ENCODE results near the gene KRT16.
"Not testable (repeated sequence)": the region's sequence is repeated elsewhere in the genome, so short reads cannot be mapped to it uniquely, and the experiment has no call there.

Gene KRT16

DNA sequence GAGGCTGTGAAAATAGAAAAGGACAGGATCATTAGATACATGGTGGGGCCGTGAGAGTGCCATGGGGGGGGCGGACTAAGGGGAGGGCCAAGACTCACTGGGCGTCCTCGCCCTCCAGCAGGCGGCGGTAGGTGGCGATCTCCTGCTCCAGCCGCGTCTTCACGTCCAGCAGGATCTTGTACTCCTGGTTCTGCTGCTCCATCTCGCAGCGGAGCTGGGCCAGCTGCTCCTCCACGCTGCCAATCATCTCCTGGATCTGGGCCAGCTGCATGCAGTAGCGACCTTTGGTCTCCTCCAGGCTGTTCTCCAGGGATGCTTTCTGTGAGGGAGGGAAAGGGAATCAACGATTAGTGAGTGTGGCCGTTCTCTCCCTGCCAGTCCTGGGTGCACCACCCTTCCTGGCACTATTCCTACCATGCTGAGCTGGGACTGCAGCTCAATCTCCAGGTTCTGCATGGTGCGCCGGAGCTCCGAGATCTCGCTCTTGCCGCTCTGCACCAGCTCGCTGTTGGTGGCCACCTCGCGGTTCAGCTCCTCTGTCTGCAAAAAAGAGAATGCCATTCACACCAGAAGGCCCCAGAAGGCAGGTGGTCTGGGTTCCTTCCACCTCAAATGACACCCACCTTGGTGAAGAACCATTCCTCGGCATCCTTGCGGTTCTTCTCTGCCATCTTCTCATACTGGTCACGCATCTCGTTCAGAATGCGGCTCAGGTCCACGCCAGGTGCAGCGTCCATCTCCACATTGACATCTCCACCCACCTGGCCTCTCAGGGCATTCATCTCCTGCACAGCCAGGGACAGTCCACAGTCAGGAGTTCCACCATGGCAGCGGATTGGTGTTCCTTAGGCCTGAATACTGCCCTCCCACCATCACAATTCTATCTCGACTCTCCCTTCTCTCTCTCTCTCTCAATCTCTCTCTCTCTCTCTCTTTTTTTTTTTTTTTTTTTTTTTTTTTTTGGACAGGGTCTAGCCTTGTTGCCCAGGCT lies 29.1 kb downstream of the KRT16 start:
- Mint-ChIP-seq H3K27me3 (ENCODE audit: low read depth) (peaks cover 51% of the 10 kb centered on the region), H3K27ac (no peak overlapping the region), H3K4me1 (peaks cover 4% of the 10 kb centered on the region), H3K9me3 (no peaks in the 10 kb centered on the region), H3K36me3 (ENCODE audit: low read depth) (no peaks in the 10 kb centered on the region), H3K4me3 (no peak overlapping the region)
- TF ChIP-seq, protein P1, sequence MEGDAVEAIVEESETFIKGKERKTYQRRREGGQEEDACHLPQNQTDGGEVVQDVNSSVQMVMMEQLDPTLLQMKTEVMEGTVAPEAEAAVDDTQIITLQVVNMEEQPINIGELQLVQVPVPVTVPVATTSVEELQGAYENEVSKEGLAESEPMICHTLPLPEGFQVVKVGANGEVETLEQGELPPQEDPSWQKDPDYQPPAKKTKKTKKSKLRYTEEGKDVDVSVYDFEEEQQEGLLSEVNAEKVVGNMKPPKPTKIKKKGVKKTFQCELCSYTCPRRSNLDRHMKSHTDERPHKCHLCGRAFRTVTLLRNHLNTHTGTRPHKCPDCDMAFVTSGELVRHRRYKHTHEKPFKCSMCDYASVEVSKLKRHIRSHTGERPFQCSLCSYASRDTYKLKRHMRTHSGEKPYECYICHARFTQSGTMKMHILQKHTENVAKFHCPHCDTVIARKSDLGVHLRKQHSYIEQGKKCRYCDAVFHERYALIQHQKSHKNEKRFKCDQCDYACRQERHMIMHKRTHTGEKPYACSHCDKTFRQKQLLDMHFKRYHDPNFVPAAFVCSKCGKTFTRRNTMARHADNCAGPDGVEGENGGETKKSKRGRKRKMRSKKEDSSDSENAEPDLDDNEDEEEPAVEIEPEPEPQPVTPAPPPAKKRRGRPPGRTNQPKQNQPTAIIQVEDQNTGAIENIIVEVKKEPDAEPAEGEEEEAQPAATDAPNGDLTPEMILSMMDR (IDR thresholded peaks at IDR 0.05; ENCODE audit: unreplicated experiment in 3 of 3), result no peak

DNA sequence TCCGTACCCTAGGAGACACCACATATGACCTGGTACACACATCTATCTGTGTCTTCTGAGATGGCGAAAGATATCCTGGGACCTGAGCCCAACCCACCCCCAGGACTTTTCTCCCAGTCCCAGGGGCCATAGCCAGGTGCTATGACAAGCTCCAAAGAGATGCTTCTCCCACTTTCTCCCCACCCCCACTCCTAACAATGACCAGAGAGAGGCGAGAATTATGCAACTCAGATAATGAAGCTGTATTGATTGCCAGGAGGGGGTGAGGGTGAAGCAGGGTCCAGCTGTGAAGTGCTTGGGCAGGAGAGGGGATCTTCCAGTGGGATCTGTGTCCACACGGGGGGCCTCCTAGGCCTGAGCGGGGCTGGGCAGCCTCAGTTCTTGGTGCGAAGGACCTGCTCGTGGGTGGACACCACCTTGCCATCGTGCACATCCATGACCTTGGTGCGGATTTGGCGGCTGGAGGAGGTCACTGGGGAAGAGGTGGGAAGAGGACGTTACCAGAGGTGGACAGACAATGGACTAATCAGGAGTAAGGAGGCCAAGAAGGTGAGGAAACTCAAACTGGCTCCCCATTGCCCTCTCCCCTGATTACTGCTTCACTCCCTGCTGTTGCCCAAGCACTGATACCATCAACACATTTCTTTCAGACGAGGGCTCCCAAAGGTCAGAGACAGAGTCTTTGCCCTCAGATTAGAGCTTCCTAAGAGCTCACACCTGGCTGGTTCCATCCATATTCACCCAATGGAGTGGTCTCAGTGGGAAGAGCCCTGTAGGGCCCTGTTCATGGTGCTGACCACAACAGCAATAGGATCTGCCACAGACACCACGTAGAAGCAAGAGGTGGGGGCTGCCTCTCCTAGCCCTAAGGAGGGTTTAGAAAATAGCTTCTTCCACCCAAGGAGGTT lies 30.3 kb downstream of the KRT16 start:
- not testable (repeated sequence) for H3K27ac Mint-ChIP-seq; H3K36me3 Mint-ChIP-seq (ENCODE audit: low read depth); H3K4me3 Mint-ChIP-seq; H3K4me1 Mint-ChIP-seq; H3K9me3 Mint-ChIP-seq
- peaks cover 52% of the 10 kb centered on the region for H3K27me3 Mint-ChIP-seq (ENCODE audit: low read depth)

DNA sequence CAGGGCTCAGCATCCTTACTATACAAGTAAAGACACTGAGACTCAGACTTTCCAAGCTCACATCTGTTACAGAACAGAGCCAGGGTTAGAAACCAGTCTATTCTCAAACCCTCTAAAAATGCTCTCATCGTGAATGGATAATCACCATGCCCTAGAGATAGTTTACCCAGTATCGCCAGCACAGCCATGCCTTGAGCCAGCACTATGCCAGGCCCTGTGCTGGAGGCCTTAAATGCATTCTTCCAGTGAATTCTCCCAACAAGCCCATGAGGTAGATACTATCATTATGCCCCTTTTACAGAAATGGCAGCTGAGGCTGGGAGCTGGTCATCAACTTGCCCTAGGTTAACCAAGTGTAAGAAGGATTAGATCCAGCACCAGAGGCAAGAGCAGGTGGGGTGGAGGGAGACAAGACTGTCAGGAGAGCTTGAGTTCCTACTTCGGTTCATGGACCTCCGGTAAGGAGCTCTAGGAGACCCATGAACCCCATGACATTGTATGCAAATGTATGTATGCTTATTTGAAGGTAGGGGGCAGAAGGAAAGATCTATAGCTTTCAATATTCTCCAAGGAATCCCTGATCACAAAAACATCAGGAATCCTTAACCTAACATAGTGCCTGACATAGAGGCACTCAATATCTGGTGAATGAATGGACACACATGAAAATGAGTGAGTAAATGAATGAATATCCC lies 31.1 kb downstream of the KRT16 start:
- H3K4me1 Mint-ChIP-seq, result peaks cover 5% of the 10 kb centered on the region
- no peaks in the 10 kb centered on the region for H3K36me3 Mint-ChIP-seq (ENCODE audit: low read depth)
- H3K4me3 Mint-ChIP-seq, result no peak overlapping the region
- H3K27me3 Mint-ChIP-seq (ENCODE audit: low read depth), result peaks cover 49% of the 10 kb centered on the region
- TF ChIP-seq, protein P1 (IDR thresholded peaks at IDR 0.05; ENCODE audit: unreplicated experiment in 3 of 3), result no peak
- H3K27ac Mint-ChIP-seq, result no peak overlapping the region
- H3K9me3 Mint-ChIP-seq, result no peaks in the 10 kb centered on the region

DNA sequence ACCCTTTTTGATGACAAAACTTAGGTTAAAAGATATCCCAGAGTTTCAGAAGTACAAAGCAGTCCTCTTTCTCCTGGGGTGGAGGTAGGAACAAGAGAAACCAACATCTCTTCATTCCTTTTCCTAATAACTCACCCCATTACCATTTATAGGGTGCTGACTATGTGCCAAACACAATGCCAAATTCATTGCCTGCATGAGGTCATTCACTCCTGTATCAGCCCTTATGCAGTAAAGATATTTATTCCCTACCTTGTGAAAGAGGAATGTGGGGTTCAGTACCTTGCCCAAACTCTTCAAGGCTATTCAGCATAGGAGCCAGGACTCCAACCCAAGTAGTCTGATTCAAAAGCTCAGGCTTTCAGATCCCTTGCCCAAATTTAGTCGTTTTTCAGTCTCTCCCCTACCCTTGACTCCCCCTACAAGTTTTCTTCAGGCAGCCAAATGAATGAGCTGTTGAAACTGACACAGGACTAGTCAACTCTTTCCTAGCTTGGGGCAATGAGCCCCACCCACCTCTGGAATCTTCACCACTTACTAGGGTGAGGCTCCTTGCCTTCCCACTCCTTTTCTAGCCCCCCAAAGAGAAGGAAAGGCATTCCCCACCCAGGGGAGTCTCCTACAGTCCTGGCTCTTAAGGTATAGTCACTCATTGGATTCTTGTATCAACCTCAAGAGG lies 31.7 kb downstream of the KRT16 start:
- Mint-ChIP-seq H3K4me1 (peaks cover 5% of the 10 kb centered on the region), H3K27ac (no peak overlapping the region), H3K27me3 (ENCODE audit: low read depth) (peaks cover 49% of the 10 kb centered on the region), H3K4me3 (no peak overlapping the region), H3K9me3 (no peaks in the 10 kb centered on the region), H3K36me3 (ENCODE audit: low read depth) (no peaks in the 10 kb centered on the region)
- TF ChIP-seq, protein P1 (IDR thresholded peaks at IDR 0.05; ENCODE audit: unreplicated experiment in 3 of 3), result no peak

DNA sequence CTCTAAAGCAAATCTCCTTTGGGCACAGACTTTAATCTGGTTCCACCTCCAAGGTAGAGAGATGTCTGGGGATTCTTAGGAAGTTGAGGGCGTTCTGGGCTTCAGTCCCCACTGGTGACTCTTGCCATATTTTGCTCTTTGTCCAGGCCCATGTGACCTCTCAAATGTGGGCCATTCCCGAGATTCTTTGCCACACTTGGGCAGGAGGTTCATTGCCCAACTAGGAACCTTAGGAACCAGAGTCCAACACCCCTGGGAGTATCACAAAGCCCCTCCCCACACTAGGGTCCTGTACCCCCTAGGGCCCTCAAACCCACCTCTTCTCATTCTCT lies 32.4 kb downstream of the KRT16 start:
- Mint-ChIP-seq H3K27me3 (ENCODE audit: low read depth) (peaks cover 49% of the 10 kb centered on the region), H3K4me3 (no peak overlapping the region), H3K27ac (no peak overlapping the region), H3K9me3 (no peaks in the 10 kb centered on the region), H3K36me3 (ENCODE audit: low read depth) (no peaks in the 10 kb centered on the region), H3K4me1 (peaks cover 5% of the 10 kb centered on the region)
- TF ChIP-seq, protein P1 (IDR thresholded peaks at IDR 0.05; ENCODE audit: unreplicated experiment in 3 of 3), result no peak
